HG03097 (cell line): Measurements from ENCODE around the gene PEPD.

Source experiments
- ATAC-seq: cut with Tn5 transposase; IDR thresholded peaks from one replicate; pipeline ENCODE4 v1.9.1; 2021; ENCODE audit not compliant: unreplicated experiment, low FRiP score

PEPD gene

DNA sequence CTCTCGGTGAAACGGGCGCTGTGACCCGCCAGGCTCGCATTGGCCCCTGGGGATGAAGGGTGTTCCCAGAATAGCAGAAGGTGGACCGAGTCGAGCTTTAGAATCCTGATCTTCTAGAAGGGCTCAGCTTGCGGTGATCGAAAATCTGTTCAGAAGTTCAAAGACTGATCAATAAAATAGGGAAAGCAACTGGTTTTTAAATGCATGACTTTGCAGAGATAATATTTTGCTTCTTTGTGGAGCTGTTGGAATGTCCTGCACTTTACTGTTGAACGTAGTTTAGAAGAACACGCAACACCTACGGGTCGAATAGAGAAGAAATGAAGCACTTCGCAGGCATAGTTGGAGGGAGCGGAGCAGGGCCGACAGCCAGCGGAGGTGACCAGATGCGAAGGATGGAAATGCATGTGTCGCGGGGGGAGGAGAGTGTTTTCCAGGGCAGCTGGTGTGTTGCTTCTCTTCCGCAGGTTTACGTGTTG, 147.3 kb downstream of the PEPD start:
- ATAC-seq = no peak

GRCh38 chr19:33373453-33374235, 147.9 kb downstream of the PEPD start, which contains the start of gene CEBPG:
CEBPG (plus strand) TSS chr19:33373709; CDS start chr19:33379240, 5,531 bp downstream.
- peak; percentile 82 for ATAC-seq

- no peak for ATAC-seq
These were observed 150.8 kb downstream of the PEPD start for GRCh38 chr19:33370783-33371182.

GRCh38 chr19:33368074-33368864, 153.3 kb downstream of the PEPD start:
- no peak for ATAC-seq

- no peak for ATAC-seq
These were observed 154.7 kb downstream of the PEPD start for GRCh38 chr19:33366897-33367296.

- ATAC-seq = no peak
These were observed 155.5 kb downstream of the PEPD start for GRCh38 chr19:33366127-33366526.

- ATAC-seq = no peak
These were observed 155.9 kb downstream of the PEPD start for GRCh38 chr19:33365691-33366090.

GRCh38 chr19:33363476-33363875, 158.1 kb downstream of the PEPD start:
- no peak for ATAC-seq

DNA sequence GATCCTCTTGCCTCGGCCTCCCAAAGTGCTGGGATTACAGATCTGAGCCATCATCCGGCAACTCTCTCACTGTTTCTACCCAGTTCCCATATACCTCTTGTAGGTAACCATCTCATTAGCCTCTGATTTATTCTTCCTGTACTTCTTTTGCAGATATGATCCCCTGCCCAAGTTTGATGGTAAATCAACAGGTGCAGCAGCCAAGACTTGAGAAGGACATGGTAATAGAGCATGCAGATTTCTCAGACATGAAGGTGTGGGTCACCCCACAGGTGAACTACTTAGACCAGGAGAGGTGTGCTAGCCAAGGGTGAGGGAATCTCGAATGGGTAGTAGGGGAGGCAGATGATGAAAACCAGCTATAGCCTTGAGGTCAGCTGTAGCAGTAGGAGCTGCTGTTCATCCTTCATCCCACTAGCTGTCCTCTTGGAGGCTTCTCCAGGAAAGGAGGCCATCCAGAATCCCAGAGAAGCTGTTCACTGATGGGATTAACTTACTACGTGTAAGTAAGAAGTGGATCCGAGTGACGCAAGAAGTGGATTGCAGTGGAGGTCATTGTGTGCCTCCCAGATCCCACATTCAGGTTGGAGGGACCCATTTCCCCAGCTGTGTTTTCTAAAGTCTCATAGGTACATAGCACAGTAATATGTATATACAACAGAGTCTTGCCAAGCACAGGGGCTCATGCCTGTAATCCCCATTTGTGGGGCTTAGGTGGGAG, 158.9 kb downstream of the PEPD start:
- ATAC-seq = no peak

- no peak for ATAC-seq
These were observed 162.0 kb downstream of the PEPD start for GRCh38 chr19:33359581-33359980.

DNA sequence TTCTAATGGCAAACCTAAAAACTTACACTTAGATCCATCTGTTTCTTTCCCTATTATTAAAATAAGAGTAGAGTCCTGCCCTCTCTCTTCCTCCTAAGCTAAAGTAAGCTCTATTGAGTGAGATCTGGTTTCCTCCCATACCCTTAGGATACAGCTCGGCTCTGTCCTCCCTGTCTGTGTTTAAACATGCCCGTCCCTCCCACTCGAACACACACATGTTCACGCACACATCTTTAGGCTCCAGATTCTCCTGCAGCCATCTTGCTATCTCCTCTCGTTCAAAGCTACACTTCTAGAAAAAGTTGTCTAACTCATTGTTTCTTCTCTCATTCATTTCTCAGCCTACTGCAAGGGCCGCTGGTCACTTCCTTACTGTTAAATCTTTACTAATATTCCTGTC, 163.2 kb downstream of the PEPD start:
- ATAC-seq = no peak

GRCh38 chr19:33357556-33357955, 164.0 kb downstream of the PEPD start:
- no peak for ATAC-seq

DNA sequence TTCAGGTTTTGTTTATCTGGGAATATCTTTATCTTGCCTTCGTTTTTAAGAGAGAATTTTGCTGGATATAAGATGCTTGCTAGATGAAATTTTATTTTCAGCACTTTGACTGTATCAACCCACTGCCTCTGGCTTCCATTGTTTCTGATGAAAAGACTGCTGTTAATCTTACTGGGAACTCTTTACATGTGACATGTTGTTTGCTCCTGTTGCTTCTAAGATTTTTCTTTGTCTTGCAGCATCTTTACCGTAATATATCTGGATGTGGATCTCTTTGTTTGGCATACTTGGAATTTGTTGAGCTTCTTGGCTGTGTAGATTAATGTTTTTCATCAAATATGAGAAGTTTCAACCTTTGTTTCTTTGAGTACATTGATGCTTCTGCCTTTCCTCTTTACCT, 166.1 kb downstream of the PEPD start:
- ATAC-seq = no peak

DNA sequence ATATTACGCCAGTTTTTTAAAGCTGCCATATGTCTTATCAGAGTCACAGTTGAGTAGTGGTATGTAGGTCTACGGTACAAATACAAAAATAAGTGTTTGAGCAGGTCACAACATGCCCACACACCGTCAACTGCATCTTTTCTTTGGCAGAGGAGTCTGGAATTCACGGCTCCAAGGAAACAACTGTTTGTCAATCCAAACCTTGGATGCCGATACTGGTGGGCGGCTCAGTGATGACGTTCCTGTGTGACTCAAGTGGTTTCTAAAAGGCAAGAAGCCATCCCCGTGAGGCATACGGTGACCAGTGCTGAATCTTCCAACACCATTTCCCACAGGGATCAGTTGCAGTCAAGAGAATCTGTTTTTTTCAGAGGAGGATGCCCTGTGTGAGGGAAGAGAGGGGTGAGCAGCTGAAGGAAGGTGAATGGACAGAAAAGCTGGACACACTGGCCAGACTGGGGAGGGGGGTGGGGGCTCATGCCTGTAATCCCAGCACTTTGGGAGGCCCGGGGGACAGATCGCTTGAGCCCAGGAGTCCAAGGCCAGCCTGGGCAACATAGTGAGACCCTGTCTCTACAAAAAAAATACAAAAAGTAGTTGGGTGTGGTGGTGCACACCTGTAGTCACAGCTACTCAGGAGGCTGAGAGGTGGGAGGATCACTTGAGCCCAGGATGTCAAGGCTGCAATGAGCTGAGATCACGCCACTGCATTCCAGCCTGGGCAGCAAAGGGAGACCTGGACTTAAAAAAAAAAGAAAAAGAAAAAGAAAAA, 170.9 kb downstream of the PEPD start:
- no peak for ATAC-seq

DNA sequence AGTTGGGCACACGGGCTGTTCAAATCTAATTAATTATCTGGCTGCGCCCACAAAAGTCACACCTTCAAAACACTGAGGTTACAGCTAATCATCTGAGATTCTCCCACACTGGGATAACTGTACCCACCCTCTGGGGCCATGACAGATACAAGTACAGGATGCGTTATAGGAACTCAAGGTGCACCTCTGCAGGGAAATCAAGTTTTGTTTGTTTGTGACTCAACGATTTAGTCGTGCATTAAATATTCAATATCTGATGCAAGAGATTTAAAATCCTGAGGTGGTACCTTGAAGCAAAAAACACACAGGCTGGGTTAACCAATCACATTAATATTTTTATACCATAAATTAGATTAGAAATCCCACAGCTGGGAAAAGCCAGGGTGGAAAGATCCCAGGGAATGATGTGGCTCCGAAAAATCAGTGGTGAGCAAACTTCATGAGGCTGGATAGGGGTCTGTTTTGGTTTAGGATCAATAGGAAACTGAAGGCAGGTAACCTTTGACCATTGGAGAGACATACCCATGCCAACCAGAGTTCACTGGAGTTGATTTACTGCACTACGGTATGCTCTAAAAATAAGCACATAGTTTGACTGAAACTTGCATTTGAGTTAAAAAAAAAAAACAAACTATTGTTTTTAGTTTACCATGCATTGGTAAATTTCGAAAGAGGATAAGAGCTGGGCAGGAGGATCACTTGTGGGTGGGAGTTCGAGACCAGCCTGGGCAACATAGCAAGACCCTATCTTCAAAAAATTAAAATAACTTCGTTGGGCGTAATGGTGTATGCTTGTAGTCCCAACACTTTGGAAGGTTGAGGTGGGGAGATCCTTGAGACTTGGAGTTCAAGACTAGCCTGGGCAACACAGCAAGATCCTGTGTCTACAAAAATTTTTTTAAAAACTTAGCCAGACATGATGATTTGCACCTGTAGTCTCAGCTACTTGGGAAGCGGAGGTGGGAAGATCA, 172.0 kb downstream of the PEPD start:
- ATAC-seq = no peak

- no peak for ATAC-seq
These were observed 173.1 kb downstream of the PEPD start for GRCh38 chr19:33348301-33349010.

- ATAC-seq = no peak
These were observed 174.3 kb downstream of the PEPD start for GRCh38 chr19:33347300-33347699.

GRCh38 chr19:33346665-33347064, 174.9 kb downstream of the PEPD start:
- ATAC-seq = no peak

GRCh38 chr19:33345163-33345562, 176.4 kb downstream of the PEPD start:
- no peak for ATAC-seq
